GM18526 (cell line): Measurements from ENCODE around the gene OLFML2B.

Experiments used
- POLR2A ChIP-seq: IDR thresholded peaks from 3 replicates; pipeline ENCODE4 v1.6.1; 2011; ENCODE audit not compliant: insufficient read length; ENCODE audit errors: extremely low read depth

Gene OLFML2B

DNA sequence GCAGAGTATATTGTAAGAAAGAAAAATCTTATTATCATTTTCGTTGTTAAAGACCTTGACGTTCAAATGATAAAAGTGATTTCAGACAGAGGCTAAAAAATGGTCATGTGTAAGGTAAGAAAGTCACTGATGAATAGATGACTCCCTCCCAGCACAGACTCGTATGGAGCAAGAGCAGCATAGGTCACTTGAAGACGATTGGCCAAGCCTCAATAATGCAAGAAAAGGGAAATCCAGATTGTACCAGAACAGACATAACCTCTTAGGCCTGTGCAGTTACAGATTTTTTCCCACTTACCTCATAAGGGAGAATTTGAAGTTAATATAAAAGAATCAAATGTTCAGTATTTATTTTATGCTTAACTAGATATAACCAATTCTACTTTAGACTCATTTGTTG lies 16.3 kb upstream of the OLFML2B start:
- TF ChIP-seq POLR2A: no peak

DNA sequence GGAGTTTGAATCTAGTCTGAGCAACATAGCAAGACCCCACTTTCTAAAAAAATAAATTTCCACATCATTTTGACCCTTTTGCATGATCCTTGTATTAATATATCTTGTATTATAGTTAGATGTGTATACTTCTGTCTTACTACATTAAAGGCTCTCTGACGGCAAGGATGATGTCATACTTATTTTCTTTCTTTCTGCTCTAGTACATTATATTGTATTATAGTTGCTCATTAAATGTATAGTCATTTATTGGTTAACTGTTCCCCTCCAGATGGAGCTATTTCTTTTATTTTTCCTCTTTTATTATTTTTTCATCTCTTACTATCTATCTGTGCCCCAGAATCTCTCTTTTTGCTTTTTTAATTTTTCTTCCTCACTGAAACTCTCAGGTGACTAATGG lies 15.0 kb upstream of the OLFML2B start:
- TF ChIP-seq POLR2A: no peak

DNA sequence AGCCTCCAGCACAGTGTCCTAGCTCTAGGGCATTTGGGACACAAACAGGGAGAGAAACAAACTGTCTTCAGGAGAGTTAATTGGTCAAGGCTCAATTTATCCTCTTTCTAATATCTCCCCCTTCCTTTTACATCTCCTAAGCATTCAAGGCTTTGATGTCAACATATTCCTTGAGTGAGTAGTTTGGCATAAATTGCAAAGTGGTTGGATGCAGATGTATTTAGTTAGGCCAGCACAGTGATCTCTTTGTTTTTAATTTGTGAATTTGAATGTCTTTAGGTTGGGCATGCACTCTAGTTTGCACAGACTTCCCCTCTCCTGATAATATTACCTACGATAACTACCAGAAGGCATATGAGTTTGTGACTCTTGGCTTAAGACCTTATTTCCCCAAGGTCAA lies 12.5 kb upstream of the OLFML2B start:
- TF ChIP-seq POLR2A: no peak

DNA sequence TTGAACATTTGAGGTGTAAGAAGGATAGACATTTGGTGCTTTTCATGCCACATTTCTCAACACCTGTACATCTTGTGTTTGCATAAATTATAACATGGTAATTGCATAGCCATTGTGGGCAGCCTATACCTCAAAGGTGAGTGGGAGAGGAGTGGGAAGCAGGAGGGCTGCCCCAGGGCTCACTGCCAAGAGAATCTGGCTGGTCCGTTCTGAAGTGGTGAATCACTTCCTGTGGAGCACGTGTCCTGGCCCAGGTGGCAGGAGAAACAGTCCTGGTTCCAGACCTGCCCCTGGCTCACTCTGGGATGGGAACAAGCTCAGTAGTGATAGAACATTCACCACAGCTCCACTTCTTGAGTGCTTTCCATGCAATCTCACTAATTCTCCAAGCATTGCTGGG lies 11.6 kb upstream of the OLFML2B start:
- TF ChIP-seq POLR2A: no peak

DNA sequence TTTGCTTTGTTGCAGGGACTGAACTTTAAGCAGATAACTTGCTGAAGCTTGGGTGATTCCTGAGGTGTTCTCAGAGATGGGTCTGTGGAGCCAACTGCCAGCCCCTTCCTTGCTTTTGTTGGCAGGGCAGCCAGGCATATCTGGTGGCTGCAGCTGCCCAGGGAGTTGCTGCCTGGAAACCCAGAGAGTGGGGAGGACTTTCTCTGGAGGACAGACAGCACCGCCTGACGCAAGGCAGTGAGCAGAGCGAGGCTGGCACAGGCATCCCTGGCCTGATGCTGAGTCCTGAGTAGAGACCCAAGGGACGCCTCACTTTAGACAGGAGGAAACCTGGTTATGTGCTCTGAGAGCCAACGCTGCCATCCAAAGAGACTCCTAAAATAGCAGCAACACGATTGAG lies 9.8 kb upstream of the OLFML2B start:
- TF ChIP-seq POLR2A: no peak

DNA sequence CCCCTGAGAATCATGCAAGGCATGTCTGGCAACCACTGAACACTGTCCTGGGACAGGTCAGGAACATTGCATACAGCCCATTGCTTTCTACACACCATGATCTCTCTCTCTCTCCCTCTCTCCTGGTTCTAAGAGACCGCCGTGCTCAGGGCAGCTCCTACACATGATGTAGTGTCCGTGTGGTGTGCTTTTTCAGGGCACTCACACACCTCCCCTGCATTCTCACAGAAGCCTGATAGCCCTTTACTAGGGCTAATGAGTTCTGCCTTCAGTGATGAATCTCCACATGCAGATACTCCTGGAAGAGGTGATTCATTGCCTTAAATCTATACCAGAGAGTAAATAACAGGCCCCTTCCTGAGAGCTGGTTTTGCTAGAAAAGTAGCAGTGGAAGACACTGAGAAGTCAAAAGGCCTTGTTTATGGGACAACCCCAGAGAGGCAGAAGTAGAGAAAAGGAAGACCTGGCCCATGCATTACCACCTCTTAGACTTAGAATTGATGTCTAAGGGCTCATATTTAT lies 7.2 kb upstream of the OLFML2B start:
- TF ChIP-seq POLR2A: no peak

DNA sequence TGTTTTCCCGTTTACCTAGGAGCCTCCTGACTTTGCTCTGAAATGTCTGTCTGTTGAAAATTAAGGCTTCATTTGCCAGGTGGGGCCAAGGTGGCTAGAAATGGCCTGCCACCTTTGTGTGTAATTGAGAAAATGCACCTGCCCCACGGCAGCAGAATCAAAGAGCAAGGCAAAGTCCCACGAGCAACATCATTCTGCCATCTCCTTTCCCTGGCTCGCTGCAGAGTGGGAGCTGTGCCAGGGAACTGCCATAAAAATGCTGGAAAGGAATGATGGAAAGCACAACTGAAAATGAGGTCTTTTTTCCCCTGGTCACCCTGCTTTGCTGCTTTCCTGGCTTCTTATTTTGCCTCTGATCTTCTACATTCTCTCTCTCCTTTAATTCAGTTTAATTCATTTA lies 5.5 kb upstream of the OLFML2B start:
- TF ChIP-seq POLR2A: no peak

DNA sequence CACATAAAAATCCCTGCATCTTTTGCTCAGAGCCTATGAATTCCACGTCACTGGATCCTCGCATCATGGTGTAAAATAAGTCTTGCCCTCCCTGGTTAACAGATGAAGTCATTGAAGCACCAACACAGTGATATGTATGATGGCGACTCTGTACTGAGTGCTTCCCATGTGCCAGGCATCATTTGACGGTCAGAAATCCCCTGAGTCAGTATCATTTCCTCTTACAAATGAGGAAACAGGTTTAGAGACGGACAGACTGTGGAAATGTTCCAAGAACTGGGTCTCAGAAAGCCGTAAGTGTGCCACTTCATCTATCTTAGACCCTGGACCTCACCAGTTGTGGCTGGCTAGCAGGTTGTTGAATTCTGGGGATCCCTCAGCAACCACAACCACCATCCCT lies 5.1 kb upstream of the OLFML2B start:
- TF ChIP-seq POLR2A: no peak

DNA sequence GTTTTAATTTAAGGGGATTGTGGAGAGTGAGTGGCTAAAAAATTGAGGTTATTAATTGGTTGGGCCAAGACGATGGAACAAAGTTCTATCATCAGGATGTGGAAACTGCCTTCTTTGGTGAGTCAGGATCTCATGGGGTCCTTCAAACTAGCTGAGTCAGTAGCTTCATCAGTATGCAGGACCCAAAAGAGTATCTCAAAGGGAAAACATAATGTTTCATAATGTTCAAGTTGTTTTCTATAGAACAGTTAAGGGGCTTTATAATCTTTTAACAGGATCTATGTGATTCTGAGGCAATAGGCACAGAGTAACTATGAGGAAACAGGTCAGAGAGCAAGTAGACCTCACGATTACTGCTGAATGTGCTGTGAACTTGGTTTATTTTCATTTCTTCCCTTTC lies 3.2 kb upstream of the OLFML2B start:
- no peak for TF ChIP-seq POLR2A

DNA sequence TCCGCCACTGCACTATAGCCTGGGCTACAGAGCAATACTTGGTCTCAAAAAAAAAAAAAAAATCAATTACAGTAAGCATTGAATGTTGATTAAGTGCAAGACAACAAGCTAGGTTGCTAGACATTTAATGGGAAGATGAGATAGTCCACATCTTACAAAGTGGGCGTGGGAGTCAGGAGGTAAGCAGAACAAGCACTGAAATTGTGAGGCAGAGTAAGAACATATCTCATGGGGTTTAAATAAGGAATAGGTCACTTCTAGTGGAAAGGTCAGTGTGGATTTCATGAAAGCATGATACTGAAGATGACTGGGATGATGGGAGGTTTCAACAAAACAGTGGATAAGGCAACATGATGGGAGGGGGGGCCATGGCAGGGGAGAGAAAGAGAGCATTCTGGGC lies 1.9 kb upstream of the OLFML2B start:
- no peak for TF ChIP-seq POLR2A

DNA sequence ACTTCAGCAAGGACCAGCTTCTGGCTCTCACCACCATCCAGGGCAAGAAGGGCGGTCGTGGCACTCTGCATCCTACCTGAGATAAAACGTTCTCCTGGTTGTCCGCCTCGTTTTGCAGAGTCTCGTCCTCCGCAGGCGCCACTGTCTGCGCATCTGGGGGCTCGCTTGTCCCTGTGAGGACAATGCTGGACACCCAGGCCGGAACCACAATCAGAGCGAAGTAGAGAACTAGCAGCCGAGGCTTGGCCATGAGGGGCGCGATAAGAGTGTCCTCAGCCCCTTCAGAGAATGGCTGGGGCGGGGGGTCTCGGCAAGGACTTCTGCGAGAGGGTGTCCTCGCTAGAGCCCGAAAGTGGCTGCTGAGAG lies 505 bp downstream of the OLFML2B start:
- no peak for TF ChIP-seq POLR2A

DNA sequence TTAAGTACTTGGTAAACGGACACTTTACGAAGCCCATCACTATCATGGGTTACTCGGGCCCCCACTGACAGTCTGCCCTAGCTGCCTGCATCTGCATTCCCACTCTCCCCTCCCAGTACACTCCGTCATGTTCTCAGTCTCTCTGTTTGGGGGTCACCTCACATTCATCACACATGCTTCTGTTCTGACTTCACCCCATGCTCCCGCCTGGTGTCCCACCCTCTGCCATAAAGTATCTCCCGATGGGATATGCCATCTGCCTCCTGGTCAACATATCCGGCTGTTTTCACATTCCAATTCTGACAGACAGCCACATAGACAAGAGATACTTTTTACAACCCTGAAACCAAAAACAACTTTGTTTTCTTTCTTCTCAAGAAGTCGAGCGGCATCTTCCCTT lies 1.0 kb downstream of the OLFML2B start:
- TF ChIP-seq POLR2A: no peak

DNA sequence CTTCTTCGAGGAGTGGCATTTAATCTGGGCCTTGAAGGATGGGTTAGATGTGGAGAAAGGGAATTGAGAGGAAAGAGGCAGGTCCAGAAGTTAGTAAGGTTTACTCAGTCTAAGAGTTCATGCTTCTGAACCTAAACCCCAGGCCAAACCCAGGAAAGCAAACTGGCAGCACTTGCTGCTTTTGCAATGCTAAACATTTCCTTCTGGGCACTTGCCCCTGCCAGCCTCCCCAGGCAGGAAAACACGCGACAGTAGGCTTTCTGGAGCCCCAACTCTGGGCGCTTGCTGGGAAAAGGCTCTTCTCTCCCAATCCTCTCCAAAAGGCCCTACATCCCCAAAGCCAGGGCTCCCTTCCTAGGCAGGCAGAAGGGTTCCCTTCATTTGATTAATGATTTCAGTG lies 2.5 kb downstream of the OLFML2B start:
- TF ChIP-seq POLR2A: no peak

DNA sequence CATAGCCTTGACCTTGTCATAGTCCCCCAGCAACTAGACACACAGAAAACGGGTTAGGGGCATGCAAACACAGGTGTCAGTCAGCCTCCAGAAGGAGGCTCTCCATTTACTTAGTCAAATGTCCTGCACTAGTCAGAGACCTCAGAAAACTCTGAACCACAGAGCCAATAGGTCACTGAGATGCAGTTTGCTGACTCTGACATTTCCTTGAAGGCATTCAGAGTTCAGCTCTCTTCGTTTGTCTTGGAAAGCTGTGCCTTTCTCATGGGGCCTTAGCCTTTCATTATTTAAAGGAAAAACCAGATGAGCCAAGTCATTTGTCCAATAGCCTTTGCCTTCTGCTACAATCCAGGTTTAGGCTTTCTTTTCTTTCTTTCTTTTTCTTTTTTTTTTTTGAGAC lies 3.5 kb downstream of the OLFML2B start:
- TF ChIP-seq POLR2A: no peak

DNA sequence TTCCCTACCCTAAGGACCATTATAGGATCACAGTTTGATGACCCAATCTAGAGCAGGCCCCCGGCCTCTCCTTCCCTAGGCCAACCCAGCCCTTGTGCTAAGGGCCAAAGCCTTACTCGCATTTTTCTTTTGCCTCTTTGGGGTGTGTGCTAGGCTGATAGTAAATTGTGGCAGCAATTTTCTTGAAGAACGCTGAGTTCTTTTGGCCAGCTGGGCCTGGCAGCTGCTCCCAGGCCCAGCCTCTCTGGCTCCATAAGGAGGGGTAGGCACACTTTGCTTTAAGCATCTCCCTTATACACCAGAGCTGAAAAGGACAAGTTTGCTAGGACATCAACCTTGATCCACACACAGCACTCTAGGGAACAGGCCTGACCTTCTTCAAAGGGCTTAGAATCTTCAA lies 4.2 kb downstream of the OLFML2B start:
- TF ChIP-seq POLR2A: no peak

DNA sequence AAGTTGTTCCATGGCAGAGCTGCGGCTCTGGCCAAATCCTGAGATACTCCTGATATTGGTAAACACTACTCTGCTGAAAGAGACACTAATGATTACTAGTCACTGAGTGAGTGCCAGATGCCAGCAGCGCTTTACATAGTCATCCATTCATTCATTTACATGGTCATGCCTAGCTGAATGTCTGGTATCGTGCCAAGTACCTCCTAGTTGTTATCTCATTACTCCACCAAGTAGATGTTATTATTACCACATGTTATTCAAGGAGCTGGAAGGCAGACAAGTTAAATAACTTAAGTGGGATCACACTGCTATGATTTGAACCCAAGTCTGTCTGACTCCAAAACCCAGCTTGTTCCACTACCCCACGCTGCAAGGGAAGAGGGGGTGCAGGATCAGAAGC lies 4.7 kb downstream of the OLFML2B start:
- no peak for TF ChIP-seq POLR2A

DNA sequence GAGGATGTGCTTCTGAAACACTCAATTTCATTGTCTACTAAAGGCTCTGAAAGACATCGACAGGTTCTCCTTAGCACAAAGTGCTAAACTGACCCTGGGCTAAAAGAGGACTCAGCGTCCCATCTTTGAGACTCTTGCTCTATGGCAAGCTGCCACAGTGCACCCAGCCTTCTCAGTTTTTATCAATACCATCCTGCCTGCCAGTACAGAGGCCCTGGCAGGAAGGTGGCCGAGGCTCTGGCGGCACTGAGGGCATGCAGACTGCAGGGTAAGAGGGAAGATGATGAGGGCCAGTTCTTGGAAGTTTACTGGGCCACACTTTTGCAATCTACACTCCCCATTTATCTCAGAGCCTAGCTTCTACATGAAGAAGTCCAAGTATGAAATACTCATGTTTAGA lies 5.3 kb downstream of the OLFML2B start:
- TF ChIP-seq POLR2A: no peak

DNA sequence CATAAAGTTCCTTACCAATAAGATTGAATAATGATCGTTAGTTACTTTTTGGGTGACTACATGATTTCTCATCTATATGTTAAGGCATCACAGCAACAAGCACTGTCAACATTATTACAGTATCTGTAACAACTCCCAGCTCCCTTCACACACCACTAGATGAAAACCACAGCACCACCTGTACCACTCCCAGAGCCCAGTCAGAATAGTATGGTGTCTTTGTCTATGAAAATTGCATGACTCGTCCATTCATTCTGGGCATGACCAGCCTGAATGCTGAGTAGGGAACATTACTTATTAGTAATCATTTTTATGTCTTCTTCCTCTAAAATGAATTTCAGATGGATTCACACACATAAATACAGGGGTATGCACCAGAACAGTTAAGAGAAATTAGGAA lies 7.0 kb downstream of the OLFML2B start:
- no peak for TF ChIP-seq POLR2A
